GM12878 (cell line): ENCODE data around the gene PDZRN3. TPM values are rescaled to one million over a fixed set of nuclear protein-coding genes. Genes with fewer than 3 reads are reported as not detected.

ENCODE experiments used
- CBFB ChIP-seq: IDR thresholded peaks from 2 replicates; pipeline ENCODE4 v1.6.1; 2016; ENCODE audit warnings: antibody characterized with exemption, low read depth
- CBX3 ChIP-seq: fragments of 200-600 bp; sonication (generic); IDR thresholded peaks from 2 replicates; pipeline ENCODE4 v1.6.1; 2016; ENCODE audit warnings: low read depth, borderline replicate concordance
- CHD2 ChIP-seq: IDR thresholded peaks from 2 replicates; pipeline ENCODE4 v1.6.1; 2011; ENCODE audit warnings: low read depth, low read length, improper control_type of control experiment, borderline replicate concordance
- CTCF ChIP-seq, 3 experiments: IDR thresholded peaks in 2 of 3; conservative IDR thresholded peaks in 1 of 3; 2 replicates each; pipeline ENCODE4 v1.5.1; 2011; ENCODE audit warnings: low read depth in 3 of 3, low read length in 3 of 3, mild to moderate bottlenecking in 3 of 3, control low read depth in 2 of 3, moderate library complexity in 2 of 3, inconsistent platforms in 1 of 3, mixed read lengths in 1 of 3; ENCODE audit not compliant: control insufficient read depth in 2 of 3, insufficient read depth in 1 of 3; ENCODE audit errors: extremely low read depth in 1 of 3
- E2F4 ChIP-seq: IDR thresholded peaks from 2 replicates; pipeline ENCODE4 v1.6.1; 2012; ENCODE audit warnings: low read depth, low read length, improper control_type of control experiment
- E4F1 ChIP-seq: fragments of 450-650 bp; IDR thresholded peaks from 2 replicates; pipeline ENCODE4 v1.6.1; 2018; ENCODE audit warnings: borderline replicate concordance, mild to moderate bottlenecking; ENCODE audit not compliant: partially characterized antibody
- EGR1 ChIP-seq, 2 experiments: IDR thresholded peaks; 1 replicate in 1 of 2; 2 replicates in 1 of 2; pipeline ENCODE4 v1.6.1; 2011 to 2012; ENCODE audit warnings: low read depth in 2 of 2, low read length in 2 of 2, borderline replicate concordance in 1 of 2, mild to moderate bottlenecking in 1 of 2, moderate library complexity in 1 of 2
- ESRRA ChIP-seq: IDR thresholded peaks from 2 replicates; pipeline ENCODE4 v1.6.1; 2012; ENCODE audit warnings: mild to moderate bottlenecking, low read length, improper control_type of control experiment
- GATAD2B ChIP-seq: fragments of 450-650 bp; conservative IDR thresholded peaks from 2 replicates; pipeline ENCODE4 v1.6.1; 2017; ENCODE audit warnings: low read depth, mild to moderate bottlenecking, moderate library complexity
- RB1 ChIP-seq: fragments of 450-650 bp; formaldehyde crosslinking; IDR thresholded peaks from 2 replicates; pipeline ENCODE4 v1.6.1; 2017; ENCODE audit warnings: mild to moderate bottlenecking, borderline replicate concordance
- RCOR1 ChIP-seq: conservative IDR thresholded peaks from 2 replicates; pipeline ENCODE4 v1.6.1; 2012; ENCODE audit warnings: low read depth, low read length, improper control_type of control experiment
- SMARCA5 ChIP-seq: fragments of 450-650 bp; IDR thresholded peaks from 2 replicates; pipeline ENCODE4 v1.6.1; 2017; ENCODE audit warnings: mild to moderate bottlenecking
- SPI1 ChIP-seq: IDR thresholded peaks from 2 replicates; pipeline ENCODE4 v1.6.1; 2011; ENCODE audit warnings: low read depth, mild to moderate bottlenecking, low read length, moderate library complexity, borderline replicate concordance; ENCODE audit not compliant: insufficient read depth
- TCF7 ChIP-seq: IDR thresholded peaks from 2 replicates; pipeline ENCODE4 v1.6.1; 2014; ENCODE audit warnings: antibody characterized with exemption, borderline replicate concordance
- USF1 ChIP-seq: IDR thresholded peaks from 2 replicates; pipeline ENCODE4 v1.6.1; 2011; ENCODE audit warnings: borderline replicate concordance, low read depth, mild to moderate bottlenecking, moderate library complexity, mixed read lengths, low read length; ENCODE audit not compliant: insufficient read depth; ENCODE audit errors: extremely low read length
- ZBED1 ChIP-seq: IDR thresholded peaks from 2 replicates; pipeline ENCODE4 v1.6.1; 2016; ENCODE audit warnings: borderline replicate concordance
- ZNF384 ChIP-seq: IDR thresholded peaks from 2 replicates; pipeline ENCODE4 v1.6.1; 2012; ENCODE audit warnings: low read depth, mild to moderate bottlenecking, low read length, improper control_type of control experiment, borderline replicate concordance
- ZNF622 ChIP-seq: fragments of 450-650 bp; IDR thresholded peaks from 2 replicates; pipeline ENCODE4 v1.6.1; 2017; ENCODE audit warnings: mild to moderate bottlenecking, inconsistent platforms
- polyA plus RNA-seq, 11 experiments: library from polyadenylated mRNA; depleted of rRNA in 4 of 11; unstranded in 6 of 11; stranded (reverse) in 5 of 11; fragments of >200 nt; fragmentation: Nextera tagmentation in 4 of 11; fragmentation: Illumina TruSeq in 1 of 11; extraction: Ambion mirVana in 4 of 11; extraction: Trizol in 1 of 11; gene quantifications; 1 replicate in 1 of 11; 2 replicates in 10 of 11; pipeline versions ENCODE4 v1.2.1 to v1.2.3, GENCODE V29; 2011 to 2016; ENCODE audit warnings: inconsistent platforms in 2 of 11, missing spikeins in 2 of 11, low read depth in 1 of 11
- total RNA-seq, 4 experiments: library from RNA; depleted of rRNA in 3 of 4; stranded (reverse); fragments of >200 nt in 3 of 4; fragmentation: Illumina TruSeq in 1 of 4; extraction: Trizol in 1 of 4; gene quantifications; 2 replicates each; pipeline versions ENCODE4 v1.2.1 to v1.2.3, GENCODE V29; 2013 to 2021

Gene PDZRN3
- total and polyA plus RNA-seq, 10 of the 15 experiments (the other 5 are each of a cell fraction or from before 2014, with no cell fraction given): 0.07 to 0.37 (median 0.12) TPM; not detected in 6

- TF ChIP-seq SPI1 (peak; percentile 69), E4F1 (no peak), CBX3 (no peak), CBFB (0 out of 2 replicates have a peak, but pooled peaks have one; percentile 49), SMARCA5 (no peak), GATAD2B (no peak), ZNF384 (no peak), ZBED1 (peak; percentile 54; the same call in 1 of the 2 replicates), E2F4 (no peak), CHD2 (no peak), CTCF (IDR thresholded peaks at IDR 0.05 in 2 of 3, conservative IDR thresholded peaks at IDR 0.05 in 1 of 3; ENCODE audit: control insufficient read depth in 2 of 3, extremely low read depth in 1 of 3, insufficient read depth in 1 of 3, low read depth in 3 of 3, low read length in 3 of 3) (no peak), TCF7 (0 out of 2 replicates have a peak, but pooled peaks have one; percentile 19), EGR1 (IDR thresholded peaks at IDR 0.05; ENCODE audit: borderline replicate concordance in 1 of 2, low read depth in 2 of 2, low read length in 2 of 2) (no peak), USF1 (no peak), ESRRA (no peak), RCOR1 (no peak), ZNF622 (no peak), RB1 (no peak)
- TF ChIP-seq, all 136 proteins: peak for 28
These were observed 175.0 kb downstream of the PDZRN3 start (continued) for GRCh38 chr3:73449774-73450173.
